Osteoblast (primary cell): Measurements from ENCODE around the gene CA5A. TPM values are rescaled to one million over a fixed set of nuclear protein-coding genes. Genes with fewer than 3 reads are reported as not detected.
A peak's percentile ranks its signal among the peaks of the same experiment; 100 is the strongest.

Experiments
- DNase-seq: peaks from one replicate; pipeline ENCODE4 v3.0.0; 2011; ENCODE audit warnings: low spot score, mixed read lengths; ENCODE audit not compliant: insufficient read length; ENCODE audit errors: missing footprints
- H2AFZ ChIP-seq: 2 replicates; pipeline ENCODE4 v1.6.0; 2011; ENCODE audit warnings: mild to moderate bottlenecking, low read length
- H3K27ac ChIP-seq: 2 replicates; pipeline ENCODE4 v1.5.1; 2011; ENCODE audit warnings: mild to moderate bottlenecking, low read depth, low read length, moderate library complexity
- H3K27me3 ChIP-seq: 2 replicates; pipeline ENCODE4 v1.6.0; 2012; ENCODE audit warnings: mild to moderate bottlenecking, control low read depth, inconsistent platforms, low read length, moderate library complexity; ENCODE audit not compliant: insufficient read depth
- H3K36me3 ChIP-seq: 2 replicates; pipeline ENCODE4 v1.5.1; 2011; ENCODE audit warnings: mild to moderate bottlenecking, low read length, control low read depth, moderate library complexity; ENCODE audit not compliant: insufficient read depth
- H3K4me1 ChIP-seq: 2 replicates; pipeline ENCODE4 v1.5.1; 2011; ENCODE audit warnings: mild to moderate bottlenecking, low read length, control low read depth, moderate library complexity; ENCODE audit not compliant: insufficient read depth
- H3K4me2 ChIP-seq: 2 replicates; pipeline ENCODE4 v1.6.0; 2011; ENCODE audit warnings: mild to moderate bottlenecking, low read length; ENCODE audit not compliant: insufficient read depth
- H3K4me3 ChIP-seq: fragments of 200-600 bp; sonication (generic); 3 replicates; pipeline ENCODE4 v1.5.1; 2012; ENCODE audit warnings: mild to moderate bottlenecking, low read length, inconsistent platforms; ENCODE audit not compliant: insufficient read depth
- H3K79me2 ChIP-seq: 2 replicates; pipeline ENCODE4 v1.6.0; 2012; ENCODE audit warnings: mild to moderate bottlenecking, low read length, control low read depth, inconsistent platforms; ENCODE audit not compliant: insufficient read depth
- H3K9me3 ChIP-seq: 2 replicates; pipeline ENCODE4 v1.5.1; 2011; ENCODE audit warnings: low read depth, low read length, control low read depth
- H4K20me1 ChIP-seq: 2 replicates; pipeline ENCODE4 v1.6.0; 2012; ENCODE audit warnings: mild to moderate bottlenecking, low read length, control low read depth; ENCODE audit not compliant: insufficient read depth
- CTCF ChIP-seq: IDR thresholded peaks from 2 replicates; pipeline ENCODE4 v1.5.1; 2011; ENCODE audit warnings: mild to moderate bottlenecking, low read depth, low read length, moderate library complexity; ENCODE audit errors: extremely low read depth
- total RNA-seq: library from RNA; depleted of rRNA; stranded (reverse); fragments of >200 nt; gene quantifications from 2 replicates; pipeline ENCODE4 v1.2.3, GENCODE V29; 2012

CA5A gene
- total RNA-seq, 1 donor: not detected

- Histone ChIP-seq H3K27ac (peak overlapping the region; percentile 98), H3K79me2 (peaks cover 93% of the 10 kb centered on the region), H3K36me3 (peaks cover 34% of the 10 kb centered on the region), H4K20me1 (peaks cover 26% of the 10 kb centered on the region), H3K9me3 (no peaks in the 10 kb centered on the region), H2AFZ (no peak overlapping the region), H3K4me1 (peaks cover 55% of the 10 kb centered on the region), H3K4me3 (no peak overlapping the region), H3K27me3 (no peaks in the 10 kb centered on the region), H3K4me2 (peak overlapping the region; percentile 40)
- TF ChIP-seq CTCF: no peak
- DNase-seq: no peak
Observed at GRCh38 chr16:87854907-87855683, 81.2 kb downstream of the CA5A start.

- H2AFZ ChIP-seq: no peak overlapping the region
- DNase-seq: peak; percentile 88
- H3K27me3 ChIP-seq: no peaks in the 10 kb centered on the region
- peaks cover 55% of the 10 kb centered on the region for H3K4me1 ChIP-seq
- H3K4me2 ChIP-seq: peak overlapping the region; percentile 84
- TF ChIP-seq CTCF: no peak
- H3K36me3 ChIP-seq: peaks cover 41% of the 10 kb centered on the region
- peaks cover 94% of the 10 kb centered on the region for H3K79me2 ChIP-seq
- H3K27ac ChIP-seq: peak overlapping the region; percentile 98
- peaks cover 33% of the 10 kb centered on the region for H4K20me1 ChIP-seq
- H3K9me3 ChIP-seq: no peaks in the 10 kb centered on the region
- peak overlapping the region; percentile 66 for H3K4me3 ChIP-seq
Observed at GRCh38 chr16:87854053-87854906, 82.0 kb downstream of the CA5A start.

- H3K27ac ChIP-seq: peak overlapping the region; percentile 97
Observed at GRCh38 chr16:87853411-87854052, 82.8 kb downstream of the CA5A start.

More at GRCh38 chr16:87853411-87854052, 82.8 kb downstream of the CA5A start:
- peak; percentile 98 for DNase-seq
- no peaks in the 10 kb centered on the region for H3K27me3 ChIP-seq
- H3K36me3 ChIP-seq: peaks cover 45% of the 10 kb centered on the region
- peak overlapping the region; percentile 84 for H3K4me2 ChIP-seq
- peaks cover 93% of the 10 kb centered on the region for H3K79me2 ChIP-seq
- peaks cover 38% of the 10 kb centered on the region for H4K20me1 ChIP-seq
- TF ChIP-seq CTCF: no peak
- H3K4me3 ChIP-seq: peak overlapping the region; percentile 66
- peaks cover 55% of the 10 kb centered on the region for H3K4me1 ChIP-seq
- H2AFZ ChIP-seq: peak overlapping the region; percentile 64
- no peaks in the 10 kb centered on the region for H3K9me3 ChIP-seq
